GM18505 (cell line): Measurements from ENCODE around the gene TJP3.

Experiments used
- ATAC-seq: cut with Tn5 transposase; IDR thresholded peaks from one replicate; pipeline ENCODE4 v1.9.1; 2021; ENCODE audit not compliant: unreplicated experiment
- POLR2A ChIP-seq: IDR thresholded peaks from 4 replicates; pipeline ENCODE4 v1.6.1; 2011; ENCODE audit warnings: borderline replicate concordance; ENCODE audit not compliant: insufficient read depth, insufficient read length; ENCODE audit errors: extremely low read depth

The TJP3 gene

GRCh38 chr19:3690551-3691371, 17.4 kb upstream of the TJP3 start:
- TF ChIP-seq POLR2A: no peak
- ATAC-seq: no peak

- TF ChIP-seq POLR2A: no peak
- ATAC-seq: no peak
These were observed 16.8 kb upstream of the TJP3 start for GRCh38 chr19:3691372-3691716.

GRCh38 chr19:3691726-3692125, 16.5 kb upstream of the TJP3 start:
- TF ChIP-seq POLR2A: no peak
- ATAC-seq: no peak

GRCh38 chr19:3692141-3693024, 15.8 kb upstream of the TJP3 start:
- TF ChIP-seq POLR2A: no peak
- ATAC-seq: no peak

GRCh38 chr19:3693025-3693925, 14.9 kb upstream of the TJP3 start:
- no peak for ATAC-seq

GRCh38 chr19:3694361-3695123, 13.6 kb upstream of the TJP3 start:
- ATAC-seq: no peak
- TF ChIP-seq POLR2A: no peak

More at GRCh38 chr19:3693025-3693925, 14.9 kb upstream of the TJP3 start:
- no peak for TF ChIP-seq POLR2A

GRCh38 chr19:3695124-3695733, 13.0 kb upstream of the TJP3 start:
- no peak for TF ChIP-seq POLR2A
- no peak for ATAC-seq

- no peak for ATAC-seq
- TF ChIP-seq POLR2A: no peak
These were observed 12.1 kb upstream of the TJP3 start for GRCh38 chr19:3695986-3696659.

GRCh38 chr19:3696660-3696995, 11.6 kb upstream of the TJP3 start:
- no peak for TF ChIP-seq POLR2A
- ATAC-seq: no peak

GRCh38 chr19:3697094-3697493, 11.1 kb upstream of the TJP3 start:
- no peak for TF ChIP-seq POLR2A
- no peak for ATAC-seq

GRCh38 chr19:3697671-3698385, 10.4 kb upstream of the TJP3 start:
- ATAC-seq: no peak
- TF ChIP-seq POLR2A: no peak
